ENCODE results near the gene SLC66A2. TPM values are rescaled to one million over a fixed set of nuclear protein-coding genes. Genes with fewer than 3 reads are reported as not detected.

The SLC66A2 gene
- total RNA-seq, 4 donors from 2014 or later: 93.5 to 193 (median 100) TPM

DNA sequence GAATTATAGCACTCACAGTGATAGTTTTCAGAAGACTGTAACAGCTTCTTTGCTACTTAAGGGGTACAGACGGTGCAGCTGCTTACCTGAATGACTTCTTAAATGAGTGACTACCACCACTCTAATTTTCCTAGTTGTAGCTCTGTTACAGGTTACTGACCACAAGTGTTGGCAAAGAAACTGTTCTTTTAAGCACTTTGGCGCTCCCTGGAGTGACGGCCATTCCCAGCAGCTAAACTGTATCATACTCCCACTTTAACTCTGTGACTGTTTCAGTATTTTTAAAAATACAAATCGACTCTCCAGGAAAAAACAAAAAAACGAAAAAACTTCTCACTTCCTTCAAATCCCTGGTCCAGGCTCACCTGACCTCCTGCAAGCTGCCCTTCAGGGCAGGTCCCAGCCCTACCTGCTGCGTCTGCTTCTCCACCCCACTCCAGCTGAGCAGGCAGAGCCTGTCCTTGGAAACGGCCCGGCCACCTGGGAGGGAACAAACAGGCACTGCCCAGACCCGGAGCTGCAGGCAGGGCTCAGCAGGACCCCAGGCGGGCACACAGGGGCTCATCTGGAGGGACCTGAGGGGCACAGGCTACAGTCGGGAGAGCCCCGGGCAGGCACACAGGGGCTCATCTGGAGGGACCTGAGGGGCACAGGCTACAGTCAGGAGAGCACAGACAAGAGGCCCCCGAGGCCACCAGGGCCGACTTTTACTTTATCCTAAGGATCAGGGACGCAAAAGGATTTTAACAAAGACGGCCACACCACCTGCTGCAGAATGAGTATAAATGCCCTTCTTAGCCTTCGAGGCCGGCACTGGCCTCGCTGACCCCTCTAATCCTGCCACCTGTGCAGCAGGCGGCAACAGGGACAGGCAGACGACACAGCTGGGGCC lies 24.5 kb downstream of the SLC66A2 start:
- peak; percentile 76 to 86 for DNase-seq
- Histone ChIP-seq H3K9me3 (no peaks in the 10 kb centered on the region), H3K27ac (peak overlapping the region; percentile 80 to 97 (median 92)), H3K4me1 (peaks cover 55 to 64% of the 10 kb centered on the region in 2 donors), H3K4me3 (replicated peaks in 1 of 3) (no peak overlapping the region), H3K36me3 (no peaks in the 10 kb centered on the region), H3K27me3 (no peaks in the 10 kb centered on the region)
- 58 to 72% methylated on average over 13 to 21 of the region's 21 CpGs for WGBS, 2 donors
- intact Hi-C loops (cut with DNase I): no loop called here
- TF ChIP-seq, protein P1, sequence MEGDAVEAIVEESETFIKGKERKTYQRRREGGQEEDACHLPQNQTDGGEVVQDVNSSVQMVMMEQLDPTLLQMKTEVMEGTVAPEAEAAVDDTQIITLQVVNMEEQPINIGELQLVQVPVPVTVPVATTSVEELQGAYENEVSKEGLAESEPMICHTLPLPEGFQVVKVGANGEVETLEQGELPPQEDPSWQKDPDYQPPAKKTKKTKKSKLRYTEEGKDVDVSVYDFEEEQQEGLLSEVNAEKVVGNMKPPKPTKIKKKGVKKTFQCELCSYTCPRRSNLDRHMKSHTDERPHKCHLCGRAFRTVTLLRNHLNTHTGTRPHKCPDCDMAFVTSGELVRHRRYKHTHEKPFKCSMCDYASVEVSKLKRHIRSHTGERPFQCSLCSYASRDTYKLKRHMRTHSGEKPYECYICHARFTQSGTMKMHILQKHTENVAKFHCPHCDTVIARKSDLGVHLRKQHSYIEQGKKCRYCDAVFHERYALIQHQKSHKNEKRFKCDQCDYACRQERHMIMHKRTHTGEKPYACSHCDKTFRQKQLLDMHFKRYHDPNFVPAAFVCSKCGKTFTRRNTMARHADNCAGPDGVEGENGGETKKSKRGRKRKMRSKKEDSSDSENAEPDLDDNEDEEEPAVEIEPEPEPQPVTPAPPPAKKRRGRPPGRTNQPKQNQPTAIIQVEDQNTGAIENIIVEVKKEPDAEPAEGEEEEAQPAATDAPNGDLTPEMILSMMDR (IDR thresholded peaks at IDR 0.05): no peak
- TF ChIP-seq POLR2A (IDR thresholded peaks at IDR 0.05): peak in 1 of 2 donors; percentile 49

DNA sequence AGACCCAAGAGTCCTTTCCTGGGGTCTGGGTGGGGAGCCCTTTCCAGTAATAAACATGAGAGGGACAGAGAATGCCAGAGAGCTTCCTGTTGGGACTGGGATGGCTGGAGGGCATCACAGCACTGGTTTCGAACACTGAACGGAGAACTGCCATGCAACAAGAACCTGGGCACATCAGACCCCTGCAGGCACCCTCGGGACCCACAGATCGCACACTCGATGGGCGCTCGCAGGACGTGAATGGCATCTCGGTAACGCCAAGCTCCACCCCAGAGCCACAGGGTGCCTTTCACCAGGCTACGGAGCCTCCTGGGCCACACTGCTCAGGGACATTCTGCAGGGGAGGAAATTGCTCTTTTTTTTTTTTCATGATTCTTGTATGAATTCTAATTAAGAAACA lies 25.1 kb downstream of the SLC66A2 start:
- H3K36me3 ChIP-seq: no peaks in the 10 kb centered on the region
- no peak for TF ChIP-seq POLR2A (IDR thresholded peaks at IDR 0.05)
- TF ChIP-seq, protein P1 (IDR thresholded peaks at IDR 0.05): no peak
- DNase-seq: peak in 1 of 2 donors; percentile 21
- no peaks in the 10 kb centered on the region for H3K9me3 ChIP-seq
- no peak overlapping the region for H3K4me3 ChIP-seq (replicated peaks in 1 of 3)
- intact Hi-C loops (cut with DNase I): no loop called here
- 69 to 72% methylated on average over 11 of the region's 11 CpGs for WGBS, 2 donors
- H3K4me1 ChIP-seq: peaks cover 55 to 64% of the 10 kb centered on the region in 2 donors
- H3K27me3 ChIP-seq: no peaks in the 10 kb centered on the region
- H3K27ac ChIP-seq: peak overlapping the region; percentile 80 to 97 (median 92)

DNA sequence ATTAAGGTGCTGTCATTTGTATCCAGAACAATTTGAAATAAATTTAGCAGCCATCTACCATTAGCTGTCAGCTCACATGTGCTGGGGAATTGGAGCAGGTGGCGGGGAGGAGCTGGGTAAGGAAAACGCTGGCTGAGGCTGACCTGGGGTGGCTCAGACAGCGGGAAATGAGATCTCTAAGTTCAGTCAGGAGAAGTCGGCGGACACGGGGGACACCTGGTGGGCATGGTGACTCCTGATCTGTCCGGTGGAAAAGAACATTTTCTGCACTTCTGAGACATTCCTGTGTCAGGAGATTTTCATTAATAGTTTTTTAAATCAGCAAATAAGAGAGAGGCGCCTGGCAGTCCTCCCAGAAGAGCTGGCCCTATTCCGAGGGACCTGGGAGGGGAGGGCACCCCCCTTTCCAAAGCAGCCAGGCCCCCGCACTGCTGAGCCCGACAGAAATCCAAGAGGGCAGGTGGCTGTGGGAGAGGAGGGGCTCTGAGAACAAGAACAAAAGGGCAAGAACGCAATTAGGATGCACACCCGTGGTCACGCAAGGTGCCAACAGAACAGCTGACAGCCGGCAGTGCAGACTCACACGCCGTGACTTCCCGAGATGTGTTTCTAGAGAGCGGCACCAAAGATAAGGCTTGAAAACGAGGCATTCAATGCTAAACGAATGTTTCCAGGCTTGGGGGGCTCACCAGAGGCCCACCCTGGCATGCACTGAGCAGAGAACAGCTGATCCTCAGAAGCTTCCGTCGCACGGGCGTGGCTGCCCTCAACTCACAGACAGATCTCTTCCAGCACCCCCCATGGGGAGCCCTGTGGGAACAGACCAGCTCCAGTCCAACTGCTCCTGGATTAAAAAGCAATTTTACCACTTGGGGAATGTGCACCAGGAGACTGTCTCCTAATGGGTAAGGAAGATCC lies 26.4 kb downstream of the SLC66A2 start:
- Histone ChIP-seq H3K9me3 (no peaks in the 10 kb centered on the region), H3K36me3 (no peaks in the 10 kb centered on the region), H3K4me3 (replicated peaks in 1 of 3) (no peak overlapping the region), H3K27ac (peak overlapping the region; percentile 80 to 97 (median 92)), H3K27me3 (no peaks in the 10 kb centered on the region), H3K4me1 (peaks cover 55 to 64% of the 10 kb centered on the region in 2 donors)
- TF ChIP-seq, protein P1 (IDR thresholded peaks at IDR 0.05): peak in 4 of 6 experiments; percentile 37 to 57 (median 49)
- TF ChIP-seq POLR2A (IDR thresholded peaks at IDR 0.05): peak in 1 of 2 donors; percentile 31
- WGBS, 2 donors: 56 to 57% methylated on average over 21 to 25 of the region's 25 CpGs
- intact Hi-C loops (cut with DNase I): no loop called here
- peak; percentile 83 to 84 for DNase-seq

DNA sequence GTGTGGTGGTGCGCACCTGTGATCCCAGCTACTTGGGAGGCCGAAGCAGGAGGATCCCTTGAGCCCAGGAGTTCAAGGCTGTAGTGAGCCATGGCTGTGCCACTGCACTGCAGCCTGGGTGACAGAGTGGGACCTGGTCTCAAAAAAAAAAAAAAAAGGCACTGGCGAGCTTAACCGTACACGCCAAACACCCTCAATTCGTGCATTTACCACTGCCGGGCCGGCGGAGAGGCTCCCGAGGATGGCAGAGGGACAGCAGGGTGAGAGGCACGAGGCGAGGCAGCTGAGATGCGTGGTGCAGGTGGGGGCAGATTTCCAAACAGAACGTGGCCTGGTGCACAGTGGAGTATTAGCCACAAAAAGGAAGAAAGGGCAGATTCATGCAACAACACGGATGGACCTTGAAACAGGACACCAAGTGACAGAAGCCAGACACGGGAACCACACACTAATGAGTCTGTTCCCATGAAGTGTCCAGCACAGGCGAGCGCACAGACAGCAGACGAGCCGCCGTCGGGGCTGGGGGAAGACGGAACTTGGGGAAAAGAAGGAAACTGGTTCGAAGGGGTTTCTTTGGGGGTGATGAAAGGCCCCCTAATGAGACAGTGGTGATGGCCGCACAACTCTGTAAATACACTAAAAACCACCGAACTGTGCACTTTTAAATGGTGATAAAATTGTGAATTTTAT lies 27.4 kb downstream of the SLC66A2 start:
- WGBS, 2 donors: 92 to 95% methylated on average over 26 of the region's 26 CpGs
- no peaks in the 10 kb centered on the region for H3K27me3 ChIP-seq
- intact Hi-C loops (cut with DNase I): no loop called here
- no peak for TF ChIP-seq POLR2A (IDR thresholded peaks at IDR 0.05)
- TF ChIP-seq, protein P1 (IDR thresholded peaks at IDR 0.05): no peak
- peak overlapping the region; percentile 80 to 97 (median 92) for H3K27ac ChIP-seq
- DNase-seq: peak in 1 of 2 donors; percentile 3
- H3K4me3 ChIP-seq (replicated peaks in 1 of 3): no peak overlapping the region
- peaks cover 52 to 63% of the 10 kb centered on the region in 2 donors for H3K4me1 ChIP-seq
- H3K9me3 ChIP-seq: no peaks in the 10 kb centered on the region
- H3K36me3 ChIP-seq: peaks cover 1 to 2% of the 10 kb centered on the region in 2 donors
